GM21423 (cell line): ENCODE measurements around the gene ADGRL2.

Experiments
- ATAC-seq: cut with Tn5 transposase; IDR thresholded peaks from one replicate; pipeline ENCODE4 v1.9.1; 2021; ENCODE audit warnings: mild to moderate bottlenecking, moderate library complexity; ENCODE audit not compliant: unreplicated experiment

ADGRL2 gene

GRCh38 chr1:81899214-81899821, 98.6 kb downstream of the ADGRL2 start:
- no peak for ATAC-seq

GRCh38 chr1:81907575-81907974, 106.8 kb downstream of the ADGRL2 start:
- no peak for ATAC-seq

GRCh38 chr1:81912383-81912782, 111.6 kb downstream of the ADGRL2 start:
- no peak for ATAC-seq

- ATAC-seq: no peak
Measured at GRCh38 chr1:81915937-81916336, 115.2 kb downstream of the ADGRL2 start.

GRCh38 chr1:81920245-81920740, 119.6 kb downstream of the ADGRL2 start:
- no peak for ATAC-seq

GRCh38 chr1:81920886-81921285, 120.2 kb downstream of the ADGRL2 start:
- no peak for ATAC-seq

- ATAC-seq: no peak
Measured at GRCh38 chr1:81921344-81921743, 120.6 kb downstream of the ADGRL2 start.

GRCh38 chr1:81921851-81922462, 121.2 kb downstream of the ADGRL2 start:
- ATAC-seq: no peak

- ATAC-seq: no peak
Measured at GRCh38 chr1:81922955-81923354, 122.2 kb downstream of the ADGRL2 start.

- no peak for ATAC-seq
Measured at GRCh38 chr1:81929106-81929505, 128.4 kb downstream of the ADGRL2 start.

- no peak for ATAC-seq
Measured at GRCh38 chr1:81936853-81937252, 136.1 kb downstream of the ADGRL2 start.

GRCh38 chr1:81937791-81938450, 137.2 kb downstream of the ADGRL2 start:
- no peak for ATAC-seq

GRCh38 chr1:81948495-81948894, 147.8 kb downstream of the ADGRL2 start:
- ATAC-seq: no peak

- ATAC-seq: no peak
Measured at GRCh38 chr1:81949421-81949820, 148.7 kb downstream of the ADGRL2 start.

- no peak for ATAC-seq
Measured at GRCh38 chr1:81950037-81950436, 149.3 kb downstream of the ADGRL2 start.

- ATAC-seq: no peak
Measured at GRCh38 chr1:81950591-81951244, 150.0 kb downstream of the ADGRL2 start.

- no peak for ATAC-seq
Measured at GRCh38 chr1:81954534-81955020, 153.8 kb downstream of the ADGRL2 start.

GRCh38 chr1:81967951-81968350, 167.2 kb downstream of the ADGRL2 start:
- no peak for ATAC-seq

GRCh38 chr1:81970416-81970815, 169.7 kb downstream of the ADGRL2 start:
- ATAC-seq: no peak

GRCh38 chr1:81974222-81974841, 173.6 kb downstream of the ADGRL2 start:
- ATAC-seq: no peak
